GM12891 (cell line): ENCODE data around the gene CPNE2.

Experiments
- POLR2A ChIP-seq: IDR thresholded peaks from 2 replicates; pipeline ENCODE4 v1.6.1; 2011; ENCODE audit warnings: low read depth, low read length, control low read depth
- POLR2AphosphoS5 ChIP-seq: IDR thresholded peaks from 2 replicates; pipeline ENCODE4 v1.6.1; 2011; ENCODE audit warnings: low read depth, low read length, control low read depth

DNA sequence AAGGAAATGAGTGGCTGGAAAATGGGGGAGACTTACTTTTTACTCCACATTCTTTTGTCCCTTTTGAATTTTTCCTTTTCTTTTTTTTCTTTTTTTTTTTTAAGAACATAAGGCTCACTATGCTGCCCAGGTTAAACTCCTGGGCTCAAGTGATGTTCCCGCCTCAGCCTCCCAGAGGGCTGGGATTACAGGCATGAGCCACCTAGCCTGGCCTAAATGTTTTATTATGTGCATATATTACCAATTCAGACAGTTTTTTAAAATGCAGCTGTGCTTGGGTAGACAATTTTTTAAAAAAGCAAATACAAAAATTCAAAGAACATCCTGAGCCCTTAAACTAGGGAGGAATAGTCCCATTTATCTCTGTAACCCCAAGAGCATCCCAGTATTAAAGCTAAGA is 65.2 kb downstream of the CPNE2 start:
- no peak for TF ChIP-seq POLR2AphosphoS5
- no peak for TF ChIP-seq POLR2A
